Liver (tissue), 9 donors: ENCODE results near the gene NBAS. TPM values are rescaled to one million over a fixed set of nuclear protein-coding genes. Genes with fewer than 3 reads are reported as not detected.

ENCODE experiments used
- DNase-seq: peaks from one replicate; pipeline ENCODE4 v3.0.0-alpha.2; 2017; ENCODE audit warnings: low spot score
- H3K27ac ChIP-seq, 2 donors: one replicate each; pipeline ENCODE4 v1.7.0; 2013; ENCODE audit warnings: inconsistent platforms in 2 of 2, low read length in 2 of 2, control low read depth in 1 of 2, low read depth in 1 of 2, mild to moderate bottlenecking in 1 of 2
- H3K27me3 ChIP-seq, 4 donors: one replicate each; pipeline versions ENCODE4 v1.6.1 to v1.7.0; 2013; ENCODE audit warnings: low read length in 3 of 4, inconsistent platforms in 1 of 4, mild to moderate bottlenecking in 1 of 4, moderate library complexity in 1 of 4; ENCODE audit not compliant: control insufficient read depth in 4 of 4, insufficient read depth in 4 of 4
- H3K36me3 ChIP-seq, 4 donors: one replicate each; pipeline versions ENCODE4 v1.6.1 to v1.7.0; 2013; ENCODE audit warnings: low read length in 3 of 4, mild to moderate bottlenecking in 3 of 4, low read depth in 1 of 4, moderate library complexity in 1 of 4; ENCODE audit not compliant: control insufficient read depth in 4 of 4, insufficient read depth in 3 of 4
- H3K4me1 ChIP-seq, 4 donors: one replicate each; pipeline versions ENCODE4 v1.6.1 to v1.7.0; 2013; ENCODE audit warnings: low read length in 3 of 4, mild to moderate bottlenecking in 3 of 4, moderate library complexity in 1 of 4; ENCODE audit not compliant: control insufficient read depth in 4 of 4, insufficient read depth in 4 of 4
- H3K4me3 ChIP-seq, 3 donors: one replicate each; pipeline versions ENCODE4 v1.6.1 to v1.7.0; 2013; ENCODE audit warnings: low read length in 3 of 3, control low read depth in 1 of 3, low read depth in 1 of 3, mild to moderate bottlenecking in 1 of 3
- H3K9ac ChIP-seq, 2 donors: one replicate each; pipeline ENCODE4 v1.7.0; 2013; ENCODE audit warnings: low read length in 2 of 2, mild to moderate bottlenecking in 2 of 2, moderate library complexity in 2 of 2, control low read depth in 1 of 2, low read depth in 1 of 2
- H3K9me3 ChIP-seq, 4 donors: one replicate each; pipeline versions ENCODE4 v1.6.1 to v1.7.0; 2013; ENCODE audit warnings: low read length in 3 of 4; ENCODE audit not compliant: control insufficient read depth in 4 of 4
- CTCF ChIP-seq: fragments of 150-350 bp; IDR thresholded peaks from 2 replicates; pipeline ENCODE4 v1.5.1; 2017; ENCODE audit warnings: improper control_type of control experiment, low read depth, low read length; ENCODE audit not compliant: missing input control
- EGR1 ChIP-seq, 2 donors: IDR thresholded peaks; 2 replicates each; pipeline ENCODE4 v1.6.1; 2016 to 2018; ENCODE audit warnings: antibody characterized with exemption in 2 of 2, low read depth in 2 of 2
- FOXA1 ChIP-seq: IDR thresholded peaks from 2 replicates; pipeline ENCODE4 v1.6.1; 2016; ENCODE audit warnings: antibody characterized with exemption
- FOXA2 ChIP-seq: IDR thresholded peaks from 2 replicates; pipeline ENCODE4 v1.6.1; 2016; ENCODE audit warnings: antibody characterized with exemption
- GABPA ChIP-seq, 2 donors: IDR thresholded peaks in 1 of 2; conservative IDR thresholded peaks in 1 of 2; 2 replicates each; pipeline ENCODE4 v1.6.1; 2016; ENCODE audit warnings: antibody characterized with exemption in 2 of 2, mild to moderate bottlenecking in 1 of 2, moderate library complexity in 1 of 2
- HNF4A ChIP-seq, 2 donors: conservative IDR thresholded peaks; 2 replicates each; pipeline ENCODE4 v1.6.1; 2016; ENCODE audit warnings: antibody characterized with exemption in 2 of 2, mild to moderate bottlenecking in 2 of 2
- JUND ChIP-seq, 2 donors: IDR thresholded peaks; 2 replicates each; pipeline ENCODE4 v1.6.1; 2016; ENCODE audit warnings: antibody characterized with exemption in 2 of 2
- NR2F2 ChIP-seq: IDR thresholded peaks from 2 replicates; pipeline ENCODE4 v1.6.1; 2016; ENCODE audit warnings: antibody characterized with exemption
- RAD21 ChIP-seq, 2 donors: IDR thresholded peaks; 2 replicates each; pipeline ENCODE4 v1.6.1; 2016; ENCODE audit warnings: antibody characterized with exemption in 2 of 2, mild to moderate bottlenecking in 2 of 2
- REST ChIP-seq: IDR thresholded peaks from 2 replicates; pipeline ENCODE4 v1.6.1; 2016; ENCODE audit warnings: antibody characterized with exemption, mild to moderate bottlenecking
- RXRA ChIP-seq, 2 donors: IDR thresholded peaks; 2 replicates each; pipeline ENCODE4 v1.6.1; 2017 to 2018; ENCODE audit warnings: antibody characterized with exemption in 2 of 2, mild to moderate bottlenecking in 1 of 2
- SP1 ChIP-seq: IDR thresholded peaks from 2 replicates; pipeline ENCODE4 v1.6.1; 2018; ENCODE audit warnings: antibody characterized with exemption, mild to moderate bottlenecking
- TAF1 ChIP-seq: conservative IDR thresholded peaks from 2 replicates; pipeline ENCODE4 v1.6.1; 2016; ENCODE audit warnings: antibody characterized with exemption, mild to moderate bottlenecking
- YY1 ChIP-seq: IDR thresholded peaks from 2 replicates; pipeline ENCODE4 v1.6.1; 2016; ENCODE audit warnings: antibody characterized with exemption, mild to moderate bottlenecking
- WGBS: extraction: QIAGEN DNeasy Blood & Tissue Kit; methylation state at CpG from one replicate; pipeline ENCODE4 v1.1.7; 2013; 5-methylcytosine and 5-hydroxymethylcytosine counted together
- polyA plus RNA-seq, 2 donors: library from polyadenylated mRNA; stranded (reverse) in 1 of 2; unstranded in 1 of 2; fragments of 200-250 nt in 1 of 2; fragments of >200 nt in 1 of 2; fragmentation: Nextera tagmentation in 1 of 2; extraction: Ambion mirVana in 1 of 2; gene quantifications; one replicate each; pipeline versions ENCODE4 v1.2.1 to v1.2.3, GENCODE V29; 2013 to 2015
- total RNA-seq, 2 donors: library from RNA; depleted of rRNA; stranded (reverse); fragments of >200 nt; gene quantifications; one replicate each; pipeline ENCODE4 v1.2.3, GENCODE V29; 2014
- TF ChIP-seq, protein P1 (sequence below): IDR thresholded peaks from 2 replicates; pipeline ENCODE4 v1.6.1; 2016; ENCODE audit warnings: antibody characterized with exemption
- TF ChIP-seq, protein P2 (sequence below): IDR thresholded peaks from 2 replicates; pipeline ENCODE4 v1.6.1; 2016; ENCODE audit warnings: antibody characterized with exemption
- donor health status: healthy.
- donor health status: healthy.
- donor health status: healthy.
- donor health status: healthy.
- donor health status: healthy.

Gene NBAS
- total and polyA plus RNA-seq, 4 donors, result 10.5 to 40.0 (median 18.9) TPM

GRCh38 chr2:15426606-15427005, 134.5 kb downstream of the NBAS start:
- DNase-seq, result no peak
- WGBS, result 90% methylated on average over 5 of the region's 5 CpGs

GRCh38 chr2:15425712-15426111, 135.4 kb downstream of the NBAS start:
- no peak for TF ChIP-seq FOXA1
- no peak for TF ChIP-seq NR2F2
- no peak for TF ChIP-seq FOXA2
- TF ChIP-seq REST, result no peak
- no peak for TF ChIP-seq RXRA (IDR thresholded peaks at IDR 0.05)
- TF ChIP-seq SP1, result no peak
- TF ChIP-seq CTCF, result no peak
- TF ChIP-seq TAF1, result no peak
- TF ChIP-seq, protein P1, sequence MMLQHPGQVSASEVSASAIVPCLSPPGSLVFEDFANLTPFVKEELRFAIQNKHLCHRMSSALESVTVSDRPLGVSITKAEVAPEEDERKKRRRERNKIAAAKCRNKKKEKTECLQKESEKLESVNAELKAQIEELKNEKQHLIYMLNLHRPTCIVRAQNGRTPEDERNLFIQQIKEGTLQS, result no peak
- TF ChIP-seq RAD21 (IDR thresholded peaks at IDR 0.05), result no peak
- no peak for TF ChIP-seq YY1
- TF ChIP-seq, protein P2, sequence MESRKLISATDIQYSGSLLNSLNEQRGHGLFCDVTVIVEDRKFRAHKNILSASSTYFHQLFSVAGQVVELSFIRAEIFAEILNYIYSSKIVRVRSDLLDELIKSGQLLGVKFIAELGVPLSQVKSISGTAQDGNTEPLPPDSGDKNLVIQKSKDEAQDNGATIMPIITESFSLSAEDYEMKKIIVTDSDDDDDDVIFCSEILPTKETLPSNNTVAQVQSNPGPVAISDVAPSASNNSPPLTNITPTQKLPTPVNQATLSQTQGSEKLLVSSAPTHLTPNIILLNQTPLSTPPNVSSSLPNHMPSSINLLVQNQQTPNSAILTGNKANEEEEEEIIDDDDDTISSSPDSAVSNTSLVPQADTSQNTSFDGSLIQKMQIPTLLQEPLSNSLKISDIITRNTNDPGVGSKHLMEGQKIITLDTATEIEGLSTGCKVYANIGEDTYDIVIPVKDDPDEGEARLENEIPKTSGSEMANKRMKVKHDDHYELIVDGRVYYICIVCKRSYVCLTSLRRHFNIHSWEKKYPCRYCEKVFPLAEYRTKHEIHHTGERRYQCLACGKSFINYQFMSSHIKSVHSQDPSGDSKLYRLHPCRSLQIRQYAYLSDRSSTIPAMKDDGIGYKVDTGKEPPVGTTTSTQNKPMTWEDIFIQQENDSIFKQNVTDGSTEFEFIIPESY, result no peak
- Histone ChIP-seq H3K4me1 (no peaks in the 10 kb centered on the region), H3K4me3 (no peak overlapping the region), H3K27me3 (no peaks in the 10 kb centered on the region), H3K27ac (no peak overlapping the region), H3K9ac (no peak overlapping the region), H3K36me3 (peaks cover 2 to 8% (median 5%) of the 10 kb centered on the region in 4 donors), H3K9me3 (no peaks in the 10 kb centered on the region)
- WGBS, result 83% methylated on average over 4 of the region's 4 CpGs
- DNase-seq, result no peak

More at GRCh38 chr2:15426606-15427005, 134.5 kb downstream of the NBAS start:
- Histone ChIP-seq H3K27ac (no peak overlapping the region), H3K27me3 (no peaks in the 10 kb centered on the region), H3K4me1 (no peaks in the 10 kb centered on the region), H3K9ac (no peak overlapping the region), H3K4me3 (no peak overlapping the region), H3K36me3 (peaks cover 2 to 8% (median 5%) of the 10 kb centered on the region in 4 donors), H3K9me3 (no peaks in the 10 kb centered on the region)
- TF ChIP-seq, protein P2, result no peak
- no peak for TF ChIP-seq YY1
- no peak for TF ChIP-seq RAD21 (IDR thresholded peaks at IDR 0.05)
- no peak for TF ChIP-seq HNF4A (conservative IDR thresholded peaks at IDR 0.05)
- TF ChIP-seq FOXA2, result no peak
- no peak for TF ChIP-seq SP1
- TF ChIP-seq RXRA (IDR thresholded peaks at IDR 0.05), result no peak
- TF ChIP-seq FOXA1, result no peak
- no peak for TF ChIP-seq JUND (IDR thresholded peaks at IDR 0.05)
- no peak for TF ChIP-seq GABPA (IDR thresholded peaks at IDR 0.05 in 1 of 2, conservative IDR thresholded peaks at IDR 0.05 in 1 of 2)
- no peak for TF ChIP-seq EGR1 (IDR thresholded peaks at IDR 0.05; ENCODE audit: low read depth in 2 of 2)
- no peak for TF ChIP-seq NR2F2
